Calu3 (cell line): ENCODE data around the gene NHERF2. TPM values are rescaled to one million over a fixed set of nuclear protein-coding genes. Genes with fewer than 3 reads are reported as not detected.
A peak's percentile ranks its signal among the peaks of the same experiment; 100 is the strongest.

Experiments used
- Bru-seq: library from RNA; stranded (reverse); fragments of 400-500 nt; gene quantifications from one replicate; lab custom pipeline; 2021; lab: Mats Ljungman, UMichigan
- BruChase-seq, 2 experiments: library from RNA; stranded (reverse); fragments of 400-500 nt; gene quantifications; one replicate each; lab custom pipeline; 2021; lab: Mats Ljungman, UMichigan
- BruUV-seq: library from RNA; stranded (reverse); fragments of 400-500 nt; replicated peaks from 2 replicates; lab custom pipeline; 2021; lab: Mats Ljungman, UMichigan
- CTCF ChIA-PET: fragments of 300-600 bp; sonication (Branson Sonifier 250); formaldehyde crosslinking; loops from one replicate; lab custom pipeline; 2022; ENCODE audit warnings: antibody characterized with exemption; lab: Charles Lee
- DNase-seq: peaks from one replicate; pipeline ENCODE4 v3.0.0; 2022
- H3K27ac Mint-ChIP-seq: one replicate; pipeline ENCODE4 v1.8.0; 2022; ENCODE audit warnings: mixed read lengths; ENCODE audit not compliant: unreplicated experiment
- H3K27me3 Mint-ChIP-seq: one replicate; pipeline ENCODE4 v1.8.0; 2022; ENCODE audit warnings: mixed read lengths; ENCODE audit not compliant: unreplicated experiment
- H3K36me3 Mint-ChIP-seq: one replicate; pipeline ENCODE4 v1.8.0; 2022; ENCODE audit warnings: mild to moderate bottlenecking, moderate library complexity, mixed read lengths; ENCODE audit not compliant: insufficient read depth, unreplicated experiment
- H3K4me1 Mint-ChIP-seq: one replicate; pipeline ENCODE4 v1.8.0; 2022; ENCODE audit warnings: mild to moderate bottlenecking, low read depth, mixed read lengths; ENCODE audit not compliant: unreplicated experiment
- H3K4me3 Mint-ChIP-seq: one replicate; pipeline ENCODE4 v1.8.0; 2022; ENCODE audit warnings: mild to moderate bottlenecking, low read depth, moderate library complexity, mixed read lengths; ENCODE audit not compliant: unreplicated experiment
- H3K9me3 Mint-ChIP-seq: one replicate; pipeline ENCODE4 v1.8.0; 2022; ENCODE audit warnings: low read depth, mixed read lengths; ENCODE audit not compliant: unreplicated experiment
- intact Hi-C: fragments of 100-400 bp; cut with micrococcal nuclease; formaldehyde crosslinking; loops from one replicate; pipeline ENCODE4 v1.10.0; 2022; ENCODE audit not compliant: unreplicated experiment
- long read RNA-seq: library from polyadenylated mRNA; stranded (forward); transcript quantifications from one replicate; pipeline ENCODE4 v2.0.0, GENCODE V29; 2022
- total RNA-seq: library from RNA; stranded (reverse); gene quantifications from 2 replicates; pipeline ENCODE4 v1.2.3, GENCODE V29; 2022
- TF ChIP-seq, protein P1 (sequence below): fragments of 200-600 bp; IDR thresholded peaks from one replicate; pipeline ENCODE4 v1.8.0; 2022; ENCODE audit warnings: antibody characterized with exemption; ENCODE audit not compliant: unreplicated experiment

Gene NHERF2
- total RNA-seq (15.7 and 22.0 TPM in 2 replicates), Bru-seq, nascent RNA (percentile 29 among the genes with signal in this experiment), BruChase-seq, experiment 1, labeled RNA remaining after a 6-hour chase (percentile 35 among the genes with signal in this experiment), BruChase-seq, experiment 2, labeled RNA remaining after a 2-hour chase (percentile 39 among the genes with signal in this experiment)
- long read RNA-seq, transcript SLC9A3R2-201 (7 exons, 2,194 nt): major isoform, 38 of 51 reads
- long read RNA-seq, transcript SLC9A3R2-202 (7 exons, 1,564 nt): minor isoform, 6 of 51 reads
- long read RNA-seq, partial matches to known transcripts: 2 of 51 reads
- long read RNA-seq, other reads (novel, unspliced or antisense): 5 of 51 reads

DNA sequence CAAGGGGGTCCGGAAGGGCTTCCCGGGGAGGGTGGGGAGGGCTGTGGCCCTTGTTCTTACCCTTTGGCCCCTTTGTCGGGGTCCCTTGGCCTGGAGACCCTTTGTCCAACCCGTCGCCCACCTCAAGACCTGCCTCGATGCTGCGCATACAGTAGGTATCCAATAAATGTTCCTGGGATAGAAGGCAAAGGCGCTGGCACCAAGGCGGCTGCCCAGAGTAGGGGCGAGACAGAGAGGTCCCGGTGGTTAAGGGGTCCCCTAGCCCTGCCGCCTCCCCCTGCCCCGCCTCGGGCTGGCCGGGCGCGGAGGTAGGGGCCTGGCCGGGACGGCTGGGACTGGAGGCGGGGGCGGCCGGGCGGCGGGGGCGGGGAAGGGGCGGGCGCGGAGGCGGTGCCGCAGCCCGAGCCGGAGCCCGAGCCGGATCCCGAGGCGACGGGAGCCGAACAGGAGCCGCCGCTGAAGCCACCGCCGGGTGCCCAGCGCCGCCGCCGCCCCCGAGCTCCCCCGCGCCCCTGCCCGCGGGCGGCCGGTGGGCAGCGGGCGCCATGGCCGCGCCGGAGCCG lies at the start of gene NHERF2:
Gene NHERF2, plus strand, starts transcription at position 442 of the 563 bp plus-strand sequence. Its CDS starts 104 bp downstream, at position 546.
- peaks cover 33% of the 10 kb centered on the region for H3K4me1 Mint-ChIP-seq
- peak within 1 kb of the TSS; percentile 74 for H3K4me3 Mint-ChIP-seq
- intact Hi-C loops: no loop called here
- peaks cover 24% of the 10 kb centered on the region for H3K27me3 Mint-ChIP-seq
- H3K9me3 Mint-ChIP-seq: no peaks in the 10 kb centered on the region
- BruUV-seq: no TSS peak
- TF ChIP-seq, protein P1, sequence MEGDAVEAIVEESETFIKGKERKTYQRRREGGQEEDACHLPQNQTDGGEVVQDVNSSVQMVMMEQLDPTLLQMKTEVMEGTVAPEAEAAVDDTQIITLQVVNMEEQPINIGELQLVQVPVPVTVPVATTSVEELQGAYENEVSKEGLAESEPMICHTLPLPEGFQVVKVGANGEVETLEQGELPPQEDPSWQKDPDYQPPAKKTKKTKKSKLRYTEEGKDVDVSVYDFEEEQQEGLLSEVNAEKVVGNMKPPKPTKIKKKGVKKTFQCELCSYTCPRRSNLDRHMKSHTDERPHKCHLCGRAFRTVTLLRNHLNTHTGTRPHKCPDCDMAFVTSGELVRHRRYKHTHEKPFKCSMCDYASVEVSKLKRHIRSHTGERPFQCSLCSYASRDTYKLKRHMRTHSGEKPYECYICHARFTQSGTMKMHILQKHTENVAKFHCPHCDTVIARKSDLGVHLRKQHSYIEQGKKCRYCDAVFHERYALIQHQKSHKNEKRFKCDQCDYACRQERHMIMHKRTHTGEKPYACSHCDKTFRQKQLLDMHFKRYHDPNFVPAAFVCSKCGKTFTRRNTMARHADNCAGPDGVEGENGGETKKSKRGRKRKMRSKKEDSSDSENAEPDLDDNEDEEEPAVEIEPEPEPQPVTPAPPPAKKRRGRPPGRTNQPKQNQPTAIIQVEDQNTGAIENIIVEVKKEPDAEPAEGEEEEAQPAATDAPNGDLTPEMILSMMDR: no peak
- no peak for DNase-seq
- H3K27ac Mint-ChIP-seq: no peak within 1 kb of the TSS
- peaks cover 42% of the 10 kb centered on the region for H3K36me3 Mint-ChIP-seq
- CTCF ChIA-PET: interaction anchor here (1.5 to 2.0 kb wide), 2 partner anchors 14 to 20 kb away, joined by 4 to 7 read pairs; no protein-coding TSS in a partner anchor

DNA sequence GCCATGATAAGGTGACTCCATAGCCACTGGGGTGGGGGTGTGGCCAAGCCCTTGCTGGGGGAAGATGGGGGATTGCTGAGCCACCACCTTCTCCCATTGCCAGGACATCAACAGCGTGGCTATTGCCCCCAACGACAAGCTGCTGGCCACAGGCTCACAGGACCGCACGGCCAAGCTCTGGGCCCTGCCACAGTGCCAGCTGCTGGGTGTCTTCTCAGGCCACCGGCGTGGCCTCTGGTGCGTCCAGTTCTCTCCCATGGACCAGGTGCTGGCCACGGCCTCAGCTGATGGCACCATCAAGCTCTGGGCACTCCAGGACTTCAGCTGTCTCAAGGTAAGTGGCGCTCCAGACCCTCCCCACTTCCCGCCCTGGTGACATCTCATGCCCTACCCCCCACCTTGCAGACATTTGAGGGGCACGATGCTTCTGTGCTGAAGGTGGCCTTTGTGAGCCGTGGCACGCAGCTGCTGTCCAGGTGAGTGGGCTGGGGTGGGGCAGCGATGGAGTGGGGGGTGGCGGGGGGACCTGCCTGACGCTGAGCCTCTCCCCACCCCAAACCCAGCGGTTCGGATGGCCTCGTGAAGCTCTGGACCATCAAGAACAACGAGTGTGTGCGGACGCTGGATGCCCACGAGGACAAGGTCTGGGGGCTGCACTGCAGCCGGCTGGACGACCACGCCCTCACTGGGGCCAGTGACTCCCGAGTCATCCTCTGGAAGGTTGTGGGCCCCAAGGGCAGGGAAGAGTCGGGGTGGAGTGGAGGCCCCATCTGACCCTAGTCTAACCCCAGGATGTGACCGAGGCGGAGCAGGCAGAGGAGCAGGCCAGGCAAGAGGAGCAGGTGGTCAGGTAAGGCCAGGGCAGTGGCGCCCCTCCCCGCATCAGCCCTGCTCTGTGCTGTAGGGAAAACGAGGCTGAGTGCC lies 49.5 kb upstream of the NHERF2 start:
- BruUV-seq: no TSS peak
- peaks cover 80% of the 10 kb centered on the region for H3K36me3 Mint-ChIP-seq

DNA sequence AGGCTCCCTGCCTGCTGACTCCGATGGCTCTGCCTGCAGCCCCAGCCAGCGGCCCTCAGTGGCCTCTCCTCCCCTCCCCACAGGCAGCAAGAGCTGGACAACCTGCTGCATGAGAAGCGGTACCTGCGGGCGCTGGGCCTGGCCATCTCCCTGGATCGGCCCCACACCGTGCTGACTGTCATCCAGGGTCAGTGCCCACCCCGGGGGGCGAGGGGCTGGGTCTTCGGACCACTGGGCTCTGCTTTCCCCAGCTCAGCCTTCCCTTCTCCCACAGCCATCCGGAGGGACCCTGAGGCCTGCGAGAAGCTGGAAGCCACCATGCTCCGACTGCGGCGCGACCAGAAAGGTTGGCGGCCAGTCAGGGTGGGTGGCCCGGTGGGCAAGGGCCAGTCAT lies 48.8 kb upstream of the NHERF2 start:
- no peak for DNase-seq
- H3K27me3 Mint-ChIP-seq: no peaks in the 10 kb centered on the region
- intact Hi-C loops: no loop called here
- no peak overlapping the region for H3K27ac Mint-ChIP-seq
- BruUV-seq: no TSS peak
- TF ChIP-seq, protein P1: no peak
- CTCF ChIA-PET: no interaction called here
- H3K4me3 Mint-ChIP-seq: peak overlapping the region; percentile 15
- H3K9me3 Mint-ChIP-seq: no peaks in the 10 kb centered on the region
- peaks cover 34% of the 10 kb centered on the region for H3K4me1 Mint-ChIP-seq
- peaks cover 80% of the 10 kb centered on the region for H3K36me3 Mint-ChIP-seq

More for the DNA sequence above, 49.5 kb upstream of the NHERF2 start:
- Mint-ChIP-seq H3K27me3 (no peaks in the 10 kb centered on the region), H3K27ac (no peak overlapping the region), H3K4me3 (peak overlapping the region; percentile 15), H3K4me1 (peaks cover 33% of the 10 kb centered on the region), H3K9me3 (no peaks in the 10 kb centered on the region)
- intact Hi-C loops: no loop called here
- no peak for DNase-seq
- CTCF ChIA-PET: interaction anchor here (0.6 kb wide), 1 partner anchor 25 kb away, joined by 3 read pairs; no protein-coding TSS in a partner anchor
- TF ChIP-seq, protein P1: no peak

DNA sequence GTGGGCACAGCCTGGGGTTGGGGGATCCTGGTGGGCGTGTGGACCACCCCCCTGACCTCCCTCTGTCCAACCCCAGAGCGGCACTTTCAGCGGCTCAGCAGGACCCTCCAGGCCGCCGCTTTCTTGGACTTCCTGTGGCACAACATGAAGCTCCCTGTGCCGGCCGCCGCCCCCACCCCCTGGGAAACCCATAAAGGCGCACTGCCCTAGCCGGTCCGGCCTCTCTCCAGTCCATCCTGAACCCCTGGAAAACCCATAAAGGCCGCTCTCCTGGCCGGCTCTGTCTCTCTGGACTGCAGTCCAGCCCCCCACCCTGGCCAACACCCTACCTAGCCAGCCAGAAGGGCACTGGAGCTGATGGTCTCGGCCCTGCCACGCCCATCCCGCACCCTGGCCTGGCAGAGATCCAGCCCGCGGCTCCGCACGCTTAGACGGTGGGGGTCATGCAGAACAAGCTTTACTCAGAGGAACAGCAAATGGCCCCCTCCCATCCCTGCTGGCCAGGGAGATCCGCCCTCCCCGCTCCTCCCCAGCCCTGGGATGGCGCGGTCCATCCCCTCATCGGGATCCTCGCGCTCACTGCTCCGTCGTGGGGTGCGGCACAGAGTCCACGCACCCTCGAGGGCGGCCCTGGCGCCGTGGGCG lies 48.1 kb upstream of the NHERF2 start:
- Mint-ChIP-seq H3K4me1 (peaks cover 33% of the 10 kb centered on the region), H3K27me3 (no peaks in the 10 kb centered on the region), H3K4me3 (peak overlapping the region; percentile 87), H3K27ac (peak overlapping the region; percentile 58), H3K9me3 (no peaks in the 10 kb centered on the region), H3K36me3 (peaks cover 79% of the 10 kb centered on the region)
- TF ChIP-seq, protein P1: no peak
- DNase-seq: no peak
- CTCF ChIA-PET: interaction anchor here (0.6 kb wide), 1 partner anchor 8 kb away, joined by 3 read pairs; no protein-coding TSS in a partner anchor
- intact Hi-C loops: no loop called here
- no TSS peak for BruUV-seq
